NCI-H2227 treated with DMSO at 0.1 percent for 48 hours (cell line): ENCODE data around the gene EMP1.

ENCODE experiments used
- DNase-seq: peaks from one replicate; lab custom pipeline; 2025; lab: John Stamatoyannopoulos, UW

Gene EMP1

DNA sequence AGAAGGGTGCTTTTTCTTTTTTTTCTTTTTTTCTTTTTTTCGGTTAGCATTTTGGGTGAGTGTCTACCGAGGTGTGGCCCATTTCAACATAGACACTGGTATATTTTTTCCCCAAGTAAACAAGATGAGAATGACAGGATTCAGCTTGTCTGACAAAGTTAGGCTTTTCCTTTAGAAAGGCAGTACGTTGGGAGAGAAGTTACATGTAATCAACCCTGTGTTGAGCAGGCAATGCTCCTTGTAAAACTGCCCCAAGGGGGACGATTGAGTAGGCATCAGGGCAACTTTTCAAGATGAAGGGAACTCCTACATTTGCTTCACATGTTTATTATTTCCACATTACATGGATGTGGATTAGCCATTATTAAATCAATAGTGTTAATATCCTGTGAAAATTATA is 1.7 kb downstream of the EMP1 start:
- no peak for DNase-seq

GRCh38 chr12:13198876-13199275 is 2.4 kb downstream of the EMP1 start:
- DNase-seq, result no peak

DNA sequence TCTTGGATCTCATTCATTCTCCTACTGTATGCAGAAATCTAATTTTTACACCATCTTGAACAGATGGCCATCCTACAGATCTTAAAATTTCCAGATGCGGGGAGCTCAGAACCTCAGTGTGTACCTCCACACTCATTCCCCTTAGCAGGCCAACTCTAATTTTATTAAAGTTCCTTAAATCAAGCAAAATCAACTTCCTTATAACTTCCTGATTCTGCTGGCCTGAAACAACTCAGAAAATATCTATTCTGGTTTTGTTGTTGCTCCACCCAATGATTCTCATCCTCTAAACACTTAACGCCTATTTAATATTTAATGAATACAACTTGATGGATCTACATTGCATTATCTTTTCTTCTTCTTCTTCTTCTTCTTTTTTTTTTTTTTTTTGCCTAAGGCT is 3.1 kb downstream of the EMP1 start:
- no peak for DNase-seq

- DNase-seq, result no peak
Measured at GRCh38 chr12:13200841-13201240, 4.3 kb downstream of the EMP1 start.

- no peak for DNase-seq
Measured at GRCh38 chr12:13203034-13203922, 6.8 kb downstream of the EMP1 start.

DNA sequence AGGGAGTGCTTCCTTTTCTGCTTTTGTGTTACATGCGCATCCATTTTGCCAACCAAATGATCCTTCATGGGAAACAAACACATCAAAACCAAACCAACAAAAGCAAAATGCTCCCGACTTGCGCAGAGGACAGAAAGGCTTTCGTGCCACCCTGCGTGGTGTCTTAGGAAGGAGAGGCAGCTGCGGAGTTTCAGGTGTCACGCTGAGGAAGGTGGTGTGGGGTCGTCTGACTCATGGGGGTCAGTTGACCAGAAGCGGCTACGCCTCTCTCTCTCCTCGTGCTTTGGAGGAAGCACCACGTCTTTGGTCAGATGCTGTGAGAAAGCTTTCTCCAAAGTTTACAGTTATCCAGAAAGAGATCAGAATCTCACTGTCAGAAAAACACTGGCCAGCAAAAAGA is 7.9 kb downstream of the EMP1 start:
- DNase-seq, result no peak

DNA sequence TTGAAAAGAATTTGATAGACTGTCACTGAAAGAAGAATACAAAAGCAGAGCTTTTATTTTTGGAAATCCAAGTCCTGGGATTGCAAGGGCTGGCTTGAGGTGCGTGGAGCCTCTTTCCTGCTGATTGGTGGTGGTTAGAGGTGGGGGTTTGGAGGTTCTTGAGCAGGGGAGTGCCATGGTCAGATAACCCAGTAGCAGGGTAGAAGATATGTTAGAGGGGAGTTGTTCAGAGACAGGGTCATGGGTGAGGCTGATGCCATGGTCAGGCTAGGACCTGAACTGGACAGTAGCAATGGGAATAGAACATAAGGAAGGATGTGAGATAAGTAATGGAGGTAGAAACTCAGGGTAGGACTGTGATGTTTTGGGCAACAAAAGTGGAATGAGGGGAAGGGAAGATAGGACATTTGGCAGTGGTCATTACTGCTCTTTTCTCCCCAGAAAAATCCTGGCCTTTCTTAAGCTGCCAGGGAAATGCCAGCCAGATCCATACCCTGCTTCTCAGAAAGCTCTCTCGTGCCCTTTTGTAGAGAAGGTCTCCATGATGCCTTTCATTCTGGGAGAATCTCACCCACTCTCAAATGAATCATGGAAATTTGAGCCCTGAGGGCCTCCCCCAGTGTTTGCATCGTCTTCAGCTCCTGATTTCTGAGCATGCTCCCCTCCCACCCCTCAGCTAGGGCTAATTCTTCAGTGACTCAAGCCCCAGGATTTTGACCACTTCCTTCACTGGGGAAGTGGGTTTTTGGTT is 9.5 kb downstream of the EMP1 start:
- DNase-seq, result no peak

GRCh38 chr12:13206560-13206897 is 10.0 kb downstream of the EMP1 start:
- no peak for DNase-seq

GRCh38 chr12:13208533-13209435 is 12.3 kb downstream of the EMP1 start:
- DNase-seq, result no peak

- DNase-seq, result peak; percentile 62
Measured at GRCh38 chr12:13209436-13210235, 13.1 kb downstream of the EMP1 start.

GRCh38 chr12:13210236-13211190 is 14.0 kb downstream of the EMP1 start:
- DNase-seq, result no peak

DNA sequence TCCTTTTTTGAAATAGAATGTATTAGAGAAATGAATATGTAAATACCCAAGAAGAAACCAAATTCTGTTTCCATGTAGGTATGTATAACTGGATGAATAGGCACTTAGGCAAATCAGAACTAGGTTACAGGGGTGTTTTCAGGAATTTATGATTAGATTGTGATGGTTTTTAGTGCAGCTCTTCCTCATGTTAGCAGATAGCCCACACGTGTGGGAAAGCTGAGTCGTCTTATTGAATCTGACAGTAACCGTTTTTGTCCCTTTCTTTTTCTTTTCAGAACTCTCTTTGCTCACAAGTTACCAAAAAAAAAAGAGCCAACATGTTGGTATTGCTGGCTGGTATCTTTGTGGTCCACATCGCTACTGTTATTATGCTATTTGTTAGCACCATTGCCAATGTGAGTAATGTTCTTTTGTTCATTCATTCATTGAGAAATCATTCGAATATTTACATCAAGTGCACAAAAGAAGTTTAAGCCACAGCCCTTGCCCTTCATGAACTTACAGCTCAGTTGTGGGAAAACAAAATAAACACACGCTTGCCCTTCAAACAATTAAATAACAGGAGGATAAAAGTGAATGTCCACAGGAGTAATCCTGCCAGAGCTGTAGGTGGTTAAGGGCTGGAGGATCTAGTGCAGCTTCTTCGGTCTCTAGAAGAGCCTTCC is 14.8 kb downstream of the EMP1 start:
- no peak for DNase-seq

DNA sequence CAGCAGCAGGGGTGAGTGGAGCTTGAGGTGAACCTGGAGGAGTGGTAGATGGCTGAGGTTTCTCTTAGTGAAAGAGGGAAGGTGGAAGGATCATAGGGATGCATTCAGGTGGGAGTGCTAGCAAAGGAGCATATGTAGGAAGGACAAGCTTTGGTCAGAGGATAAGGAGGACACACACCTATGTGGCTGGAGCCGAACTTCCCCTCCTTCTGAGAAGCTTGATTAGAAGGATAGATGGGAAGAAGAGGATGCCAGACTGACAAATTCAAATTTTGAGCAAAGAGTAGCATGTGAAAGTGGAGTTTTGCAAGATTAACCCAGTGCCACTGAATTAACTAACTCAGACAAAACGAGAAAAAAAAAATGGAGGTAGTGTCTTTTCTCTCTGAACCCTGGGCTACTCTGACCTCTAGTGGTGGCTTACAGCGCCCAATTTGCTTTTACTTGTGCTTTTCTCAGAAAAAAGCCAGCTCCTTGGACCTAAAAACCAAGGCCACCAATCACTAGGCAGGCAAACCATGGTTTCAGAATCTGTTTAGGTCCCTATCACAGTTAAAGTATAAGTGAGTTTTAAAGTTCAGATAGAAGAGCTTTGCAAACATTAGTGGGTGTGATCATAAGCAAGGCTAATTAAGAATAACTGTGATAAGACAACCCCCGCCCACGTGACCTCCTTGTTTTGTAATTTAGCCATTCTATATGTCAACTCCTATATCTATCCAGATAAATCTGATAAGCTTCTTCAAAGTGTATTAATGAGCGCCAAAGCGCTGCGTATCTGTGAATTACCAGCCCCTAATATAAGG is 15.5 kb downstream of the EMP1 start:
- DNase-seq, result peak; percentile 68

DNA sequence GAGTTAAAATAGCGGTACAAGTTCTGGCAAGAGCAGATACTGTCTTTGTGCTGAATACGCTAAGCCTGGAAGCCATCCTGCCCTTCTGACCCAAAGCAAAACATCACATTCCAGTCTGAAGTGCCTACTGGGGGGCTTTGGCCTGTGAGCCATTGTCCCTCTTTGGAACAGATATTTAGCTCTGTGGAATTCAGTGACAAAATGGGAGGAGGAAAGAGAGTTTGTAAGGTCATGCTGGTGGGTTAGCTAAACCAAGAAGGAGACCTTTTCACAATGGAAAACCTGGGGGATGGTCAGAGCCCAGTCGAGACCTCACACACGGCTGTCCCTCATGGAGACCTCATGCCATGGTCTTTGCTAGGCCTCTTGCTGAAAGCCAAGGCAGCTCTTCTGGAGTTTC is 18.5 kb downstream of the EMP1 start:
- DNase-seq, result no peak

- no peak for DNase-seq
Measured at GRCh38 chr12:13218641-13219040, 22.1 kb downstream of the EMP1 start.

- no peak for DNase-seq
Measured at GRCh38 chr12:13219320-13219719, 22.8 kb downstream of the EMP1 start.

DNA sequence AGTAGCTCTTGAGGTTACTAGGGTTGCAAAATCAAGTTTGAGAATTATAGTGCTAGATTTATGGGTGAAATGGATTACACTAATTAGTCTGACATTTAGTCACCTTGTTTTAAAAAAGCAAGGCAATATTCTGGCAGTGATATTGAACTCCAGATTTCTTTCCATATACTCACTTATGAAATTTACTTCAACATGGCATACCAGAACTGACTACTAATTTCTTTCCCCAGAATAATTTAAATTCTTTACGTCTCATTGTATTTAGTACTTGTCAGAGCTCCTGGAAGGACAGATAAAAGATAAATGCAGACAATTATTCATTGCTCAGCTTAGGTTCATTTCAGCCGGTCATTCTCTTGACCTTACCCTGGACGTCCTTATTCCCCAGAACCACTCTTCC is 24.3 kb downstream of the EMP1 start:
- DNase-seq, result no peak

DNA sequence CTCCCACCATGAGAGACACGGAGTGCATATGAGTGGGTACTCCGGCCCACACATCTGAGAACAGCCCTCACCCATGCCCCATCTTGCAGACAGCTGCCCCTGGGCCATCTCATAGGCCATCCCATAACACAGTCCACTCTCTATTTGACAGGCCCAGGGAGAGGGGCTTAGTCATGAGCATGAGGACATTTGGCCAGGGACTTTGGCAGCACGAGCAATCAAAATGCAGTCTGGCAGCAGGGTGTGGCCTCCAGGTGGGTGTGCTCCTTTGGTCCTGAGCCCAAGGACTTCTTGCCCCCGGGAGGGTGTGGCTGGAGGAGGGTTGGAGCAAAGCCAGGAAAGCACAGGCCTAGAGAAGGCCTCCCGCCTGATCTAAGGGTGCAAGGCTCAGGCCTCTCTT is 25.6 kb downstream of the EMP1 start:
- DNase-seq, result no peak

DNA sequence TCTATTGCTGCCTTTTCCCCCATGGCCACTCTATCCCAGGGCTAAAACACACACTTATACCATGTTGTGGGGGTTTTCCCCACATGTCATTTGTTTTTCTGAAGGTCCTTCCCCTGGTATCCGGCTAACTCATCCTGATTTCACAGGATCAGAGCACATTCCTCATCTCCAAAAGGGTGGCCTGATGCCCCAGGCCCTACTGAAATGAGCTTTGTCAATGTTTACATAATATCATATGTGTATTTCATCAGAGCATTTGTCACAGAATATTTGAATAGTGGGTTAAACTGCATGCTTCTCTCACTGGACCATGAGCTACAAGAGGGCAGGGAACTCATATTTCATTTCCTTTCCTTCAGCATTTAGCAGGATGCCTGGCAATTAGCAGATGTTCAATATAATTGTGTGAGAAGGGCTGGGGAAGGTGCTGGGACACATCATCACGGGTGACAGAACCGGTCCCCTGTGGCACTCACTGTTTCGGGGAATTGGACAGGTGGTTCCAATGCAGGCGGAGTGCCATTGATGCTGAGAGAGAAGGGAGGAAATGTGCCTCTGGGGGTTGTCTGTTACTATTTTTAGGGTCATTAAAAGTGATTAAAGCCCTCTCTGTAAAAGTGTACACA is 26.8 kb downstream of the EMP1 start:
- DNase-seq, result no peak
